Natural killer cell (primary cell): ENCODE data around the gene GALNT12. TPM values are rescaled to one million over a fixed set of nuclear protein-coding genes. Genes with fewer than 3 reads are reported as not detected.

ENCODE experiments used
- ATAC-seq, 3 donors: fragments of 150-1000 bp in 2 of 3; fragments of 200-7000 bp in 1 of 3; cut with Tn5 transposase; 1 replicate in 1 of 3; 2 replicates in 2 of 3; pipeline ENCODE4 v1.10.0; 2021; ENCODE audit warnings: mild to moderate bottlenecking in 2 of 3, moderate library complexity in 2 of 3
- DNase-seq, 2 donors: peaks; one replicate each; pipeline versions ENCODE4 v3.0.0 to v3.0.0-alpha.2; 2013 to 2021; ENCODE audit warnings: mixed read lengths in 1 of 2
- H3K27ac ChIP-seq: one replicate; pipeline ENCODE4 v1.5.1; 2013; ENCODE audit warnings: mild to moderate bottlenecking, low read length
- H3K27me3 ChIP-seq: one replicate; pipeline ENCODE4 v1.6.1; 2013; ENCODE audit warnings: low read length; ENCODE audit not compliant: control insufficient read depth, insufficient read depth
- H3K36me3 ChIP-seq: one replicate; pipeline ENCODE4 v1.6.1; 2013; ENCODE audit warnings: low read length; ENCODE audit not compliant: control insufficient read depth, insufficient read depth
- H3K4me1 ChIP-seq: one replicate; pipeline ENCODE4 v1.6.1; 2013; ENCODE audit warnings: low read length; ENCODE audit not compliant: control insufficient read depth, insufficient read depth
- H3K4me3 ChIP-seq: one replicate; pipeline ENCODE4 v1.5.1; 2013; ENCODE audit warnings: low read length
- H3K9me3 ChIP-seq: one replicate; pipeline ENCODE4 v1.6.1; 2013; ENCODE audit warnings: low read length; ENCODE audit not compliant: control insufficient read depth, insufficient read depth
- H3K27ac Mint-ChIP-seq, 2 donors: one replicate each; pipeline ENCODE4 v1.8.0; 2022; ENCODE audit warnings: mild to moderate bottlenecking in 2 of 2, mixed read lengths in 2 of 2, moderate library complexity in 1 of 2
- H3K27me3 Mint-ChIP-seq, 2 donors: one replicate each; pipeline ENCODE4 v1.8.0; 2022; ENCODE audit warnings: low read depth in 2 of 2, mixed read lengths in 2 of 2
- H3K36me3 Mint-ChIP-seq: one replicate; pipeline ENCODE4 v1.8.0; 2022; ENCODE audit warnings: mixed read lengths
- H3K4me1 Mint-ChIP-seq, 2 donors: one replicate each; pipeline ENCODE4 v1.8.0; 2022; ENCODE audit warnings: mixed read lengths in 2 of 2
- H3K4me3 Mint-ChIP-seq: one replicate; pipeline ENCODE4 v1.8.0; 2022; ENCODE audit warnings: mild to moderate bottlenecking, moderate library complexity, mixed read lengths
- H3K9me3 Mint-ChIP-seq, 2 donors: one replicate each; pipeline ENCODE4 v1.8.0; 2022; ENCODE audit warnings: mixed read lengths in 2 of 2
- WGBS: methylation state at CpG from one replicate; pipeline ENCODE4 v1.1.7; 2013; ENCODE audit warnings: missing lambda C conversion rate; ENCODE audit not compliant: insufficient coverage; 5-methylcytosine and 5-hydroxymethylcytosine counted together
- intact Hi-C: fragments of 100-400 bp; cut with micrococcal nuclease; formaldehyde crosslinking; loops from one replicate; pipeline ENCODE4 v1.14.2; 2022
- total RNA-seq, 4 donors: library from RNA; stranded (reverse); fragments of 120-200 nt in 1 of 4; gene quantifications; one replicate each; pipeline versions ENCODE4 v1.2.3 to v1.2.4, GENCODE V29; 2013 to 2022
- TF ChIP-seq, protein P1 (sequence below): fragments of 200-600 bp; IDR thresholded peaks from one replicate; pipeline ENCODE4 v1.8.0; 2022; ENCODE audit warnings: antibody characterized with exemption

Gene GALNT12
- total RNA-seq, 3 donors from 2014 or later (not counting 1 experiment from before 2014, with no cell fraction given), result 9.1 to 9.4 (median 9.4) TPM

- no peaks in the 10 kb centered on the region for H3K9me3 Mint-ChIP-seq
- no peaks in the 10 kb centered on the region for H3K4me1 Mint-ChIP-seq
- Histone ChIP-seq H3K4me1 (no peaks in the 10 kb centered on the region), H3K36me3 (no peaks in the 10 kb centered on the region), H3K4me3 (no peak overlapping the region), H3K27me3 (no peaks in the 10 kb centered on the region), H3K27ac (no peak overlapping the region), H3K9me3 (no peaks in the 10 kb centered on the region)
- intact Hi-C loops, result no loop called here
- ATAC-seq (no peak), DNase-seq (no peak)
- WGBS, result 95% methylated on average over 9 of the region's 9 CpGs
- H3K27me3 Mint-ChIP-seq, result no peaks in the 10 kb centered on the region
- no peak overlapping the region for H3K27ac Mint-ChIP-seq
- H3K36me3 Mint-ChIP-seq, result peaks cover 8% of the 10 kb centered on the region
- H3K4me3 Mint-ChIP-seq, result no peak overlapping the region
- TF ChIP-seq, protein P1, sequence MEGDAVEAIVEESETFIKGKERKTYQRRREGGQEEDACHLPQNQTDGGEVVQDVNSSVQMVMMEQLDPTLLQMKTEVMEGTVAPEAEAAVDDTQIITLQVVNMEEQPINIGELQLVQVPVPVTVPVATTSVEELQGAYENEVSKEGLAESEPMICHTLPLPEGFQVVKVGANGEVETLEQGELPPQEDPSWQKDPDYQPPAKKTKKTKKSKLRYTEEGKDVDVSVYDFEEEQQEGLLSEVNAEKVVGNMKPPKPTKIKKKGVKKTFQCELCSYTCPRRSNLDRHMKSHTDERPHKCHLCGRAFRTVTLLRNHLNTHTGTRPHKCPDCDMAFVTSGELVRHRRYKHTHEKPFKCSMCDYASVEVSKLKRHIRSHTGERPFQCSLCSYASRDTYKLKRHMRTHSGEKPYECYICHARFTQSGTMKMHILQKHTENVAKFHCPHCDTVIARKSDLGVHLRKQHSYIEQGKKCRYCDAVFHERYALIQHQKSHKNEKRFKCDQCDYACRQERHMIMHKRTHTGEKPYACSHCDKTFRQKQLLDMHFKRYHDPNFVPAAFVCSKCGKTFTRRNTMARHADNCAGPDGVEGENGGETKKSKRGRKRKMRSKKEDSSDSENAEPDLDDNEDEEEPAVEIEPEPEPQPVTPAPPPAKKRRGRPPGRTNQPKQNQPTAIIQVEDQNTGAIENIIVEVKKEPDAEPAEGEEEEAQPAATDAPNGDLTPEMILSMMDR, result no peak
Measured at GRCh38 chr9:98834386-98834785, 26.9 kb downstream of the GALNT12 start.

GRCh38 chr9:98836206-98836605 lies 28.7 kb downstream of the GALNT12 start:
- Mint-ChIP-seq H3K36me3 (peaks cover 8% of the 10 kb centered on the region), H3K4me3 (no peak overlapping the region), H3K4me1 (no peaks in the 10 kb centered on the region), H3K27me3 (no peaks in the 10 kb centered on the region), H3K27ac (no peak overlapping the region), H3K9me3 (no peaks in the 10 kb centered on the region)
- Histone ChIP-seq H3K27me3 (no peaks in the 10 kb centered on the region), H3K4me1 (no peaks in the 10 kb centered on the region), H3K9me3 (no peaks in the 10 kb centered on the region), H3K4me3 (no peak overlapping the region), H3K36me3 (no peaks in the 10 kb centered on the region), H3K27ac (no peak overlapping the region)
- ATAC-seq (no peak), DNase-seq (no peak)
- 92% methylated on average over 3 of the region's 4 CpGs for WGBS
- intact Hi-C loops, result no loop called here
- TF ChIP-seq, protein P1, result no peak

- H3K27ac Mint-ChIP-seq, result no peak overlapping the region
Measured at GRCh38 chr9:98837516-98837915, 30.0 kb downstream of the GALNT12 start.

More at GRCh38 chr9:98837516-98837915, 30.0 kb downstream of the GALNT12 start:
- H3K4me3 Mint-ChIP-seq, result no peak overlapping the region
- WGBS, result 96% methylated on average over 4 of the region's 4 CpGs
- H3K27me3 Mint-ChIP-seq, result no peaks in the 10 kb centered on the region
- H3K4me1 ChIP-seq, result no peaks in the 10 kb centered on the region
- no peaks in the 10 kb centered on the region for H3K9me3 Mint-ChIP-seq
- H3K27ac ChIP-seq, result no peak overlapping the region
- no peaks in the 10 kb centered on the region for H3K36me3 ChIP-seq
- intact Hi-C loops, result no loop called here
- peaks cover 8% of the 10 kb centered on the region for H3K36me3 Mint-ChIP-seq
- DNase-seq (no peak), ATAC-seq (no peak)
- H3K4me1 Mint-ChIP-seq, result no peaks in the 10 kb centered on the region
- H3K9me3 ChIP-seq, result no peaks in the 10 kb centered on the region
- TF ChIP-seq, protein P1, result no peak
- H3K4me3 ChIP-seq, result no peak overlapping the region
- no peaks in the 10 kb centered on the region for H3K27me3 ChIP-seq
